ENCODE measurements around the gene TMEM108.

TMEM108 gene

GRCh38 chr3:133016838-133017309 is 21.3 kb upstream of the TMEM108 start:
- no peak overlapping the region for H3K4me3 ChIP-seq (ENCODE audit: low read depth, low read length)
- TF ChIP-seq MYC (IDR thresholded peaks at IDR 0.05; ENCODE audit: low read depth, low read length) (no peak), POLR2A (IDR thresholded peaks at IDR 0.05; ENCODE audit: extremely low read depth, insufficient read length) (no peak), MAX (IDR thresholded peaks at IDR 0.05; ENCODE audit: low read depth, low read length) (no peak)
- TF ChIP-seq, protein P1, sequence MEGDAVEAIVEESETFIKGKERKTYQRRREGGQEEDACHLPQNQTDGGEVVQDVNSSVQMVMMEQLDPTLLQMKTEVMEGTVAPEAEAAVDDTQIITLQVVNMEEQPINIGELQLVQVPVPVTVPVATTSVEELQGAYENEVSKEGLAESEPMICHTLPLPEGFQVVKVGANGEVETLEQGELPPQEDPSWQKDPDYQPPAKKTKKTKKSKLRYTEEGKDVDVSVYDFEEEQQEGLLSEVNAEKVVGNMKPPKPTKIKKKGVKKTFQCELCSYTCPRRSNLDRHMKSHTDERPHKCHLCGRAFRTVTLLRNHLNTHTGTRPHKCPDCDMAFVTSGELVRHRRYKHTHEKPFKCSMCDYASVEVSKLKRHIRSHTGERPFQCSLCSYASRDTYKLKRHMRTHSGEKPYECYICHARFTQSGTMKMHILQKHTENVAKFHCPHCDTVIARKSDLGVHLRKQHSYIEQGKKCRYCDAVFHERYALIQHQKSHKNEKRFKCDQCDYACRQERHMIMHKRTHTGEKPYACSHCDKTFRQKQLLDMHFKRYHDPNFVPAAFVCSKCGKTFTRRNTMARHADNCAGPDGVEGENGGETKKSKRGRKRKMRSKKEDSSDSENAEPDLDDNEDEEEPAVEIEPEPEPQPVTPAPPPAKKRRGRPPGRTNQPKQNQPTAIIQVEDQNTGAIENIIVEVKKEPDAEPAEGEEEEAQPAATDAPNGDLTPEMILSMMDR (IDR thresholded peaks at IDR 0.05; ENCODE audit: low read depth, low read length), result no peak
- no peak for DNase-seq (ENCODE audit: low read depth)

DNA sequence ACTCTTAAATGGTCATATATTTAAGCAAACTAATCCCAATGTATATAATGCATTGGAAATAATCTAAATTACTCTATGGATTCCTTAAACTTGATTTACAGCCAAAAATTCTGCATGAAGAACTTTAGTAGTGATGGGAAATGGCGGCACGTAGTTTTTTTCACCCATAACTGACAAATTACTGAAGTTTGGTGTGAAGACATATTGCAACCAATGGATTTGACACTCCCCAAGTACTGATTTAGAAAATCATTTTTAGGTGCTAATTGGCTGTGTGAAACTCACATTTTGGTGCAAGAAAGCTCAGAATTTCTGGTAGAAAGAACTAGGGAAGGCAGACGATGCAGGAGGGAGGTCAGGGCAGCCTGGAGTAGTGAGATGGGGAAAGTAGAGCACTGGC is 19.3 kb upstream of the TMEM108 start:
- DNase-seq (ENCODE audit: low read depth), result no peak
- TF ChIP-seq, protein P1 (IDR thresholded peaks at IDR 0.05; ENCODE audit: low read depth, low read length), result no peak
- TF ChIP-seq POLR2A (IDR thresholded peaks at IDR 0.05; ENCODE audit: extremely low read depth, insufficient read length) (no peak), MYC (IDR thresholded peaks at IDR 0.05; ENCODE audit: low read depth, low read length) (no peak), MAX (IDR thresholded peaks at IDR 0.05; ENCODE audit: low read depth, low read length) (no peak)
- no peak overlapping the region for H3K4me3 ChIP-seq (ENCODE audit: low read depth, low read length)

DNA sequence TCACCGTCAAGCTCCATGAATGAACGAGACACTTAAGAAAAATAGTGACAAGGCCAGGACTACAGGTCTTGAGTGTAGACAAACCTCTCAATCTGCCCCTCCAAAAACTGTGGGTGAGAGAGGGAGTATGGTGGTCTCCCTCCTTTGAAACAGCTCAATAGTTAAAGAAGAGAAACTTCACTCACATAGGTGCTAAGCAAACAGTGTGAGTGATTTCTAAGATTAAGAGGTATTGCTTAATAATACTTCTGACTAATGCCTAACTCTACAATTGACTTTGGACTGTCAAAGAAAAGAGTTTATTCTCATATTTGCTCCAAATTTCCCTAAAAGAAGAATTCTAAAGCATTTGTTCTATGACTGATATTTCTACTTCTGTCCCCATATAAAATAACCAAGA is 17.0 kb upstream of the TMEM108 start:
- TF ChIP-seq POLR2A (IDR thresholded peaks at IDR 0.05; ENCODE audit: extremely low read depth, insufficient read length) (no peak), MYC (IDR thresholded peaks at IDR 0.05; ENCODE audit: low read depth, low read length) (no peak), MAX (IDR thresholded peaks at IDR 0.05; ENCODE audit: low read depth, low read length) (no peak)
- TF ChIP-seq, protein P1 (IDR thresholded peaks at IDR 0.05; ENCODE audit: low read depth, low read length), result no peak
- no peak overlapping the region for H3K4me3 ChIP-seq (ENCODE audit: low read depth, low read length)
- DNase-seq (ENCODE audit: low read depth), result no peak

GRCh38 chr3:133023362-133023761 is 14.8 kb upstream of the TMEM108 start:
- no peak overlapping the region for H3K4me3 ChIP-seq (ENCODE audit: low read depth, low read length)
- no peak for DNase-seq (ENCODE audit: low read depth)
- TF ChIP-seq MYC (IDR thresholded peaks at IDR 0.05; ENCODE audit: low read depth, low read length) (no peak), POLR2A (IDR thresholded peaks at IDR 0.05; ENCODE audit: extremely low read depth, insufficient read length) (no peak), MAX (IDR thresholded peaks at IDR 0.05; ENCODE audit: low read depth, low read length) (no peak)
- TF ChIP-seq, protein P1 (IDR thresholded peaks at IDR 0.05; ENCODE audit: low read depth, low read length), result no peak

DNA sequence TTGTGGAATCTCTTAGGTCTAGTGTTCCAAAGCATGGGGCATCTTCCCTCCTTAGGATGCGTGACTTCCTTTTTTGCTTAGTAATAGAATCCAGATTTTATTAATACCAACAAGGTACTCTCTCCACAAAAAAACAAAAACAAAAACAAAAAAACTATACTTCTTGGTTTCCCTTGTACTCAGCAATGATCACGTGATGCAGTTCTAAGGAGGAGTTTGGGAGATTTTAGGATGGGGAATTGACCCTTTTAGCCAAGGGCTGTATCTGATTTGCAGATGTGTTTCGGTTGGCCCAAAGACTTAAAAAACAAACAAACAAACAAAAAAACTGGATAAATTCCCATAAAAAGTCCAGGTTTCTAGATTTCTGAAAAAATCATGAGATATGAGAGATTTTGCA is 12.6 kb upstream of the TMEM108 start:
- TF ChIP-seq MAX (IDR thresholded peaks at IDR 0.05; ENCODE audit: low read depth, low read length), result no peak
- TF ChIP-seq, protein P1 (IDR thresholded peaks at IDR 0.05; ENCODE audit: low read depth, low read length), result no peak
- no peak for TF ChIP-seq MYC (IDR thresholded peaks at IDR 0.05; ENCODE audit: low read depth, low read length)
- TF ChIP-seq POLR2A (IDR thresholded peaks at IDR 0.05; ENCODE audit: extremely low read depth, insufficient read length), result no peak
- DNase-seq (ENCODE audit: low read depth), result no peak
- H3K4me3 ChIP-seq (ENCODE audit: low read depth, low read length), result no peak overlapping the region

Data from NB4 (cell line).